Urothelium cell line (cell line): Measurements from ENCODE around the gene NFIC.
"Not testable (repeated sequence)": the region's sequence is repeated elsewhere in the genome, so short reads cannot be mapped to it uniquely, and the experiment has no call there.

ENCODE experiments used
- DNase-seq: peaks from one replicate; pipeline ENCODE4 v3.0.0; 2011; ENCODE audit warnings: low spot score, mixed read lengths
- FAIRE-seq: peaks from 2 replicates; lab custom pipeline; 2011; peaks lifted over from hg19 to GRCh38; lab: Jason Lieb, UNC

The NFIC gene

GRCh38 chr19:3336680-3337523 is 29.5 kb upstream of the NFIC start:
- FAIRE-seq, result no peak
- no peak for DNase-seq

GRCh38 chr19:3338541-3339181 is 27.7 kb upstream of the NFIC start:
- FAIRE-seq (no peak), DNase-seq (no peak)

GRCh38 chr19:3340340-3340739 is 26.0 kb upstream of the NFIC start:
- FAIRE-seq, result no peak

GRCh38 chr19:3342246-3342645 is 24.1 kb upstream of the NFIC start:
- FAIRE-seq (no peak), DNase-seq (no peak)

More at GRCh38 chr19:3340340-3340739, 26.0 kb upstream of the NFIC start:
- DNase-seq, result no peak

GRCh38 chr19:3342962-3343361 is 23.4 kb upstream of the NFIC start:
- DNase-seq, FAIRE-seq: not testable (repeated sequence)

- no peak for FAIRE-seq
These were observed 22.5 kb upstream of the NFIC start for GRCh38 chr19:3343619-3344502.

GRCh38 chr19:3344608-3345598 is 21.5 kb upstream of the NFIC start:
- DNase-seq (no peak), FAIRE-seq (no peak)

More at GRCh38 chr19:3343619-3344502, 22.5 kb upstream of the NFIC start:
- peak; percentile 82 for DNase-seq

- DNase-seq (no peak), FAIRE-seq (no peak)
These were observed 20.4 kb upstream of the NFIC start for GRCh38 chr19:3345850-3346460.

GRCh38 chr19:3346677-3347353 is 19.6 kb upstream of the NFIC start:
- peak; percentile 55 for DNase-seq
- FAIRE-seq, result no peak

- no peak for DNase-seq
- FAIRE-seq, result no peak
These were observed 18.3 kb upstream of the NFIC start for GRCh38 chr19:3348042-3348441.

- not testable (repeated sequence) for DNase-seq, FAIRE-seq
These were observed 17.9 kb upstream of the NFIC start for GRCh38 chr19:3348469-3348868.

- no peak for DNase-seq
These were observed 16.2 kb upstream of the NFIC start for GRCh38 chr19:3350014-3350663.

GRCh38 chr19:3351702-3352447 is 14.5 kb upstream of the NFIC start:
- no peak for FAIRE-seq
- DNase-seq, result no peak

More at GRCh38 chr19:3350014-3350663, 16.2 kb upstream of the NFIC start:
- FAIRE-seq, result no peak

GRCh38 chr19:3353493-3353892 is 12.9 kb upstream of the NFIC start:
- FAIRE-seq, result no peak
- no peak for DNase-seq

- FAIRE-seq, result no peak
- DNase-seq, result no peak
These were observed 9.6 kb upstream of the NFIC start for GRCh38 chr19:3356805-3357204.

- DNase-seq (no peak), FAIRE-seq (no peak)
These were observed 9.0 kb upstream of the NFIC start for GRCh38 chr19:3357271-3357991.
